HepG2 (cell line): ENCODE data around the gene PGAP3. TPM values are rescaled to one million over a fixed set of nuclear protein-coding genes. Genes with fewer than 3 reads are reported as not detected.

Experiments used
- AKNA ChIP-seq: sonication (generic); formaldehyde crosslinking; IDR thresholded peaks from 2 replicates; pipeline ENCODE4 v1.4.0; 2020; ENCODE audit warnings: missing genetic modification reagents, borderline replicate concordance
- BCL3 ChIP-seq: sonication (generic); formaldehyde crosslinking; IDR thresholded peaks from 2 replicates; pipeline ENCODE4 v1.5.1; 2020; ENCODE audit warnings: mild to moderate bottlenecking, missing genetic modification reagents, moderate library complexity
- NFATC3 ChIP-seq: sonication (generic); formaldehyde crosslinking; IDR thresholded peaks from 2 replicates; pipeline ENCODE4 v1.5.1; 2020; ENCODE audit warnings: mild to moderate bottlenecking, missing genetic modification reagents
- PAF1 ChIP-seq: IDR thresholded peaks from 2 replicates; pipeline ENCODE4 v1.6.1; 2016; ENCODE audit warnings: missing genetic modification reagents, missing compliant biosample characterization
- TRAFD1 ChIP-seq: sonication (generic); formaldehyde crosslinking; IDR thresholded peaks from 2 replicates; pipeline ENCODE4 v1.5.1; 2020; ENCODE audit warnings: missing genetic modification reagents, mild to moderate bottlenecking, borderline replicate concordance
- ZBTB49 ChIP-seq: sonication (generic); formaldehyde crosslinking; IDR thresholded peaks from 2 replicates; pipeline ENCODE4 v1.4.0; 2020; ENCODE audit warnings: missing genetic modification reagents, borderline replicate concordance
- ZHX1 ChIP-seq: sonication (generic); formaldehyde crosslinking; IDR thresholded peaks from 2 replicates; pipeline ENCODE4 v1.8.1; 2022; ENCODE audit warnings: low read depth, mild to moderate bottlenecking, missing genetic modification reagents
- ZNF280D ChIP-seq: sonication (generic); formaldehyde crosslinking; IDR thresholded peaks from 2 replicates; pipeline ENCODE4 v1.5.1; 2020; ENCODE audit warnings: mild to moderate bottlenecking, missing genetic modification reagents
- ZNF460 ChIP-seq: sonication (generic); formaldehyde crosslinking; IDR thresholded peaks from 2 replicates; pipeline ENCODE4 v1.5.1; 2020; ENCODE audit warnings: missing genetic modification reagents, mild to moderate bottlenecking, borderline replicate concordance
- ZNF7 ChIP-seq: IDR thresholded peaks from 2 replicates; pipeline ENCODE4 v1.6.1; 2016; ENCODE audit warnings: missing biosample characterization, missing genetic modification reagents
- ZNF777 ChIP-seq: sonication (generic); formaldehyde crosslinking; IDR thresholded peaks from 2 replicates; pipeline ENCODE4 v1.4.0; 2020; ENCODE audit warnings: missing genetic modification reagents
- polyA plus RNA-seq, 8 experiments: library from polyadenylated mRNA; depleted of rRNA in 3 of 8; stranded (reverse) in 7 of 8; unstranded in 1 of 8; fragments of >200 nt; fragmentation: Illumina TruSeq in 4 of 8; extraction: Trizol in 4 of 8; gene quantifications; 2 replicates each; pipeline versions ENCODE4 v1.2.1 to v1.2.3, GENCODE V29; 2011 to 2016; ENCODE audit warnings: low read depth in 4 of 8, missing spikeins in 1 of 8, mixed read lengths in 1 of 8; ENCODE audit not compliant: insufficient read depth in 1 of 8
- total RNA-seq, 5 experiments: library from RNA; depleted of rRNA; stranded (reverse); fragments of >200 nt; fragmentation: Illumina TruSeq; extraction: Trizol; gene quantifications; 2 replicates each; pipeline ENCODE4 v1.2.3, GENCODE V29; 2016; ENCODE audit warnings: low read depth in 1 of 5

Gene PGAP3
- total and polyA plus RNA-seq, 2 of the 13 experiments (the other 11 are each of a cell fraction or from before 2014, with no cell fraction given), result 11.9 to 14.6 TPM

- TF ChIP-seq ZNF280D (CRISPR knock-in tag), result no peak
- no peak for TF ChIP-seq ZHX1 (CRISPR knock-in tag)
- no peak for TF ChIP-seq BCL3 (CRISPR knock-in tag)
- no peak for TF ChIP-seq ZNF7 (CRISPR knock-in tag)
- TF ChIP-seq ZBTB49 (CRISPR knock-in tag), result no peak
- TF ChIP-seq ZNF777, result no peak
- TF ChIP-seq PAF1 (CRISPR knock-in tag), result no peak
- no peak for TF ChIP-seq TRAFD1 (CRISPR knock-in tag)
- TF ChIP-seq ZNF460 (CRISPR knock-in tag), result no peak
- no peak for TF ChIP-seq NFATC3
- no peak for TF ChIP-seq AKNA
Observed at GRCh38 chr17:39674702-39675389, 13.0 kb downstream of the PGAP3 start (continued).
